Chondrocyte (in vitro differentiated cells): ENCODE measurements around the gene RPL36AL. TPM values are rescaled to one million over a fixed set of nuclear protein-coding genes. Genes with fewer than 3 reads are reported as not detected.

Source experiments
- DNase-seq: peaks from one replicate; pipeline ENCODE4 v3.0.0; 2021; ENCODE audit warnings: mixed read lengths, low spot score
- H3K27ac Mint-ChIP-seq: one replicate; pipeline ENCODE4 v1.8.0; 2021; ENCODE audit warnings: mild to moderate bottlenecking, moderate library complexity, mixed read lengths; ENCODE audit not compliant: unreplicated experiment
- H3K27me3 Mint-ChIP-seq: 2 replicates; pipeline ENCODE4 v1.8.0; 2021; ENCODE audit warnings: low read depth, mixed read lengths
- H3K36me3 Mint-ChIP-seq: 2 replicates; pipeline ENCODE4 v1.8.0; 2021; ENCODE audit warnings: low read depth, mixed read lengths
- H3K4me1 Mint-ChIP-seq: 2 replicates; pipeline ENCODE4 v1.8.0; 2021; ENCODE audit warnings: low read depth, mild to moderate bottlenecking, mixed read lengths
- H3K4me3 Mint-ChIP-seq: one replicate; pipeline ENCODE4 v1.8.0; 2021; ENCODE audit warnings: mild to moderate bottlenecking, moderate library complexity, mixed read lengths; ENCODE audit not compliant: unreplicated experiment
- H3K9me3 Mint-ChIP-seq: 2 replicates; pipeline ENCODE4 v1.8.0; 2021; ENCODE audit warnings: low read depth, mixed read lengths
- CTCF ChIP-seq: fragments of 200-600 bp; sonication (generic); IDR thresholded peaks from 2 replicates; pipeline ENCODE4 v1.5.0; 2021; ENCODE audit warnings: antibody characterized with exemption, mild to moderate bottlenecking, moderate library complexity
- total RNA-seq: library from RNA; stranded (reverse); gene quantifications from 3 replicates; pipeline ENCODE4 v1.2.1, GENCODE V29; 2021

The RPL36AL gene
- total RNA-seq, 1 donor from 2014 or later, result 132 TPM

GRCh38 chr14:49598485-49599300 is 21.7 kb downstream of the RPL36AL start, which contains the start of gene LRR1:
LRR1 (plus strand) TSS chr14:49598940; CDS start chr14:49599021, 81 bp downstream.
- H3K27ac Mint-ChIP-seq, result peak within 1 kb of the TSS; percentile 97
- H3K4me3 Mint-ChIP-seq, result peak within 1 kb of the TSS; percentile 98
- no peaks in the 10 kb centered on the region for H3K36me3 Mint-ChIP-seq
- DNase-seq, result peak; percentile 94
- TF ChIP-seq CTCF, result peak; percentile 10
- H3K9me3 Mint-ChIP-seq, result no peaks in the 10 kb centered on the region
- peaks cover 26% of the 10 kb centered on the region for H3K4me1 Mint-ChIP-seq
- no peaks in the 10 kb centered on the region for H3K27me3 Mint-ChIP-seq

GRCh38 chr14:49598189-49598484 is 22.3 kb downstream of the RPL36AL start:
- Mint-ChIP-seq H3K36me3 (no peaks in the 10 kb centered on the region), H3K4me3 (peak overlapping the region; percentile 98), H3K27me3 (no peaks in the 10 kb centered on the region), H3K4me1 (peaks cover 28% of the 10 kb centered on the region), H3K27ac (peak overlapping the region; percentile 97), H3K9me3 (no peaks in the 10 kb centered on the region)
- no peak for DNase-seq
- TF ChIP-seq CTCF, result no peak

GRCh38 chr14:49594347-49595091 is 25.9 kb downstream of the RPL36AL start:
- peaks cover 20% of the 10 kb centered on the region for H3K4me1 Mint-ChIP-seq
- no peaks in the 10 kb centered on the region for H3K36me3 Mint-ChIP-seq
- no peak overlapping the region for H3K27ac Mint-ChIP-seq
- no peaks in the 10 kb centered on the region for H3K9me3 Mint-ChIP-seq
- DNase-seq, result no peak
- H3K4me3 Mint-ChIP-seq, result no peak overlapping the region
- H3K27me3 Mint-ChIP-seq, result no peaks in the 10 kb centered on the region
- no peak for TF ChIP-seq CTCF

- no peak for TF ChIP-seq CTCF
- Mint-ChIP-seq H3K9me3 (no peaks in the 10 kb centered on the region), H3K27me3 (no peaks in the 10 kb centered on the region), H3K4me1 (peaks cover 16% of the 10 kb centered on the region), H3K27ac (no peak overlapping the region), H3K4me3 (no peak overlapping the region), H3K36me3 (no peaks in the 10 kb centered on the region)
- DNase-seq, result no peak
These were observed 27.4 kb downstream of the RPL36AL start for GRCh38 chr14:49593016-49593415.

GRCh38 chr14:49589387-49589786 is 31.0 kb downstream of the RPL36AL start:
- DNase-seq, result no peak
- Mint-ChIP-seq H3K27ac (no peak overlapping the region), H3K9me3 (no peaks in the 10 kb centered on the region), H3K4me3 (no peak overlapping the region), H3K4me1 (peaks cover 23% of the 10 kb centered on the region), H3K36me3 (no peaks in the 10 kb centered on the region), H3K27me3 (no peaks in the 10 kb centered on the region)
- TF ChIP-seq CTCF, result no peak
